KOPT-K1 (cell line): ENCODE data around the gene PPARA.

Source experiments
- H3K27ac ChIP-seq: fragments of 200-600 bp; sonication (generic); 2 replicates; pipeline ENCODE4 v1.5.1; 2016; ENCODE audit warnings: antibody characterized with exemption, mild to moderate bottlenecking, low read depth, low read length; ENCODE audit not compliant: poor library complexity, severe bottlenecking
- H3K36me3 ChIP-seq: fragments of 200-600 bp; sonication (generic); 2 replicates; pipeline ENCODE4 v1.5.1; 2017; ENCODE audit warnings: antibody characterized with exemption, mild to moderate bottlenecking, low read length, moderate library complexity; ENCODE audit not compliant: insufficient read depth
- H3K9me3 ChIP-seq: fragments of 200-600 bp; sonication (generic); 2 replicates; pipeline ENCODE4 v1.5.1; 2017; ENCODE audit warnings: antibody characterized with exemption, low read length, mild to moderate bottlenecking; ENCODE audit not compliant: insufficient read depth, poor library complexity, severe bottlenecking

The PPARA gene

DNA sequence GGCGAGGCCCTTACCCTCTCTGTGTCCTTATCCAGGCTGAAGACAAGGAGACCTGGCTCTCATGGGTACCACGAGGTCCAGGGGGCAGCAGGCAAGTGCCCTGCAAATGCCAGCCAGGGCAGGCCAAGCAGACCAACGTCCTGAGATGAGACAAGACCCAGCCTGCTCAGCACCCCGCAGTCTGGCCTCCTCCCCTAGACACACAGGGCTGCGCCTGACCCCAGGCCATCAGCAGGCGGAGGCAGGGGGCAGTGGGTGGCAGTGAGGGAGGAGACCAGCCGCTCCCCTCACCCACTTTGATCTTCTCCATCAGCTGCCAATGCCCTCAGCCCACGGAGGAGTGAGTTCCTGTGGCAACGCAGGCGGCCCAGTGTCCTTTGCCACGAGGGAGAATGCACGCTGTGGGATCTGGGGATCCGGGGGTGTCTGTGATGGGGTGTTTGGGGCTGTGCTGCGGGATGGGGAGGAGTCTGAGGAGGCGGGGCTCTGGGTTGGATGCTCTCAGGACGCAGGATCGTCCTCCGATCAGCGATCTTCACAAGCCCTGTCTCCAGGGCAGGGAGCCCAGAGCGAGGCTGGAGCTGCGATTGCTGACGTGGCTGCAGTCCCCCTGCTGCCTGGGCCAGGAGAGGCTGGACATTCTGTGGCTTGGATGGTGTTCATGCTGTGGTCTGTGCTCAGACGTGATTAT, 30.5 kb upstream of the PPARA start:
- Histone ChIP-seq H3K27ac (no peak overlapping the region), H3K9me3 (no peaks in the 10 kb centered on the region), H3K36me3 (no peaks in the 10 kb centered on the region)

DNA sequence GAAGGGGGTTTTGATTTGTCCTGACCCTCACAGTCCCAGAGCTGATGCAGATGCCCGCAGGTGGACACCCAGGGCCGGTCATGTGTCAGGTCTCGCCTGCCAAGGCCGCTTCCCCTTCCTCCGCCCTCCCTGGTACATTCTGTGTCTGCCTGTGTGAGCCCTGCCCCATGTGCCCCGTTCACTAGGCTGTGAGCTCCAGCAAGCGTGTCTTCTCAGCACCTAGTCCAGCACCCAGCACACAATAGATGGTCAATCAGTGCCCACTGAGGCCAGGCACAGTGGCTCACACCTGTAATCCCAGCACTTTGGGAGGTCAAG, 29.9 kb upstream of the PPARA start:
- no peaks in the 10 kb centered on the region for H3K9me3 ChIP-seq
- H3K36me3 ChIP-seq = no peaks in the 10 kb centered on the region
- H3K27ac ChIP-seq = no peak overlapping the region

DNA sequence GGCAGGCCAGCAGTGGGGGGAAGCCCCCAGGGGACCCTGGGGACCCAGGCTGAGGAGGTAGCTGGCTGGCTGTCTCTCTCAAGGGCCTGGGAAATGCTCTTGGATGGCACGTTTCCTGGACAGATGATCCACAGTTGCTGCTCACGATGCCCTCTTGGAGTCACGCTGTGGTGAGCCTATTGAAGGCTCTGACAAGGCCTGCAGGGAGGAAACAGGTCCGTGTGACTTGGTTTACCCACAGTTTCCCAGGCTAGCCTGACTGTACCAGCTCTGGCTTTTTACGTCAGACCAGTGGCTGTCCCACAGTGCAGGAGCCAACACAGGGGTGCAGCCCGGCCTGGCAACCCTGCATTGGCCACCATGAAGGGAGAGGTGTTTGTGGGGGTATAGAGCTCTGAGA, 29.2 kb upstream of the PPARA start:
- Histone ChIP-seq H3K27ac (no peak overlapping the region), H3K9me3 (no peaks in the 10 kb centered on the region), H3K36me3 (no peaks in the 10 kb centered on the region)

DNA sequence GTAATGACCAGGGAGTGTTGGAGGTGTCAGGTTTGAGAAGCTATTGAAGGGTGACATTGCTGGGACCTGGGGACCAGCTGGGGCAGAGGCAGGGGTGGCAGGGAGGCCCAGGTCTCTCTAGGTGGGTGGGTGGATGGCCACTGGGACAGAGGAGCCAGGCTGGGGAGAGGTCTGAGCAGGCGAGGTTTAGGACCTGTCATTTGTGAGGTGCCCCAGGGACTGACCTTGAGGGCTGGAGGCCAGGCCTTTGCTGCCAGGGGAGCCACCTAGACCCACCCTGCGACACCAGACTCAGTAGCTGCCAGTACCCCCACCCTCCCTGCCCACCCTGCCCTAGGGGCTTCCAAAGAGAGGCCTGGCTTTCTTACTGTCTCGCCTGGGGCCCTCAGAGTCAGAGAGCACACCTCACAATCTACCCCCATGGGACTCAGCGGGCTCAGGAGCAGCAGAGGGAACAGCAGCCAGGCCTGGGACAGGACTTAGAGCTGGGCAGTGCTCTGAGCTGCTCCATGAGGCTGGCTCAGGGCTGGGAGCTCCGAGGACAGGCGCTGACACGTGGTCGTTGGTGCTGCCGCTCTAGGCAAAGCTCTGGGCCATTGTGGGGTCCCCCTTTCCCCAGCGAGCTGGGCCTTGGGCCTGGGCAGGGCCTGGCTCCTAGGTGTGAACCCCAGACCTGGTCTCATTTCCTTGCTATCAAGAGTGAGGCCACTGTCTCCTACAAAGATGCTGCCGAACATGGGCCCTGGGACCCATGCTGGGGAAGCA, 28.6 kb upstream of the PPARA start:
- H3K27ac ChIP-seq = no peak overlapping the region
- H3K36me3 ChIP-seq = no peaks in the 10 kb centered on the region
- H3K9me3 ChIP-seq = no peaks in the 10 kb centered on the region

DNA sequence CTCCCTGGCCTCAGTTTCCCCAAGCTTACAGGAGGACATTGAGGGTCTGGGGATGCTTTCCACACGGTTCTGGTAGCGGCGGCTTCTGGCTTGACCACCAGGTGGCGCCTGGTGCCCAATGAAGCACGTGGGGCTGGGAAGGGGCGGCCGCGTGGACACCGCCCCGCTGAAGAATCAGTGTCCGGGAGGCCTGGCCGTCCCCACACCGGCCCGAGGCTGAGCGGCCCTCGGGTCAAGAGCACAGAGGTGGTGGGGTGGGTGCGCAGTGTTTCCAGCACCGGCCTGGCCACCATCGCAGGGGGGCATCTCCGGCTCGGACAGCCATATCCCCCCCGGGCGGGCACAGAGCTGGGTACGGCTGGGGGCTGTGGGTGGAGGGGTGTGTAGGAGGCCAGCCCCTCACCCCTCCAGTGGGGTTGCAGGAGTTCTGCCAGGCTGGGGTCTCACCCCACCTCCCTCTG, 27.8 kb upstream of the PPARA start:
- H3K27ac ChIP-seq = no peak overlapping the region
- no peaks in the 10 kb centered on the region for H3K9me3 ChIP-seq
- no peaks in the 10 kb centered on the region for H3K36me3 ChIP-seq

DNA sequence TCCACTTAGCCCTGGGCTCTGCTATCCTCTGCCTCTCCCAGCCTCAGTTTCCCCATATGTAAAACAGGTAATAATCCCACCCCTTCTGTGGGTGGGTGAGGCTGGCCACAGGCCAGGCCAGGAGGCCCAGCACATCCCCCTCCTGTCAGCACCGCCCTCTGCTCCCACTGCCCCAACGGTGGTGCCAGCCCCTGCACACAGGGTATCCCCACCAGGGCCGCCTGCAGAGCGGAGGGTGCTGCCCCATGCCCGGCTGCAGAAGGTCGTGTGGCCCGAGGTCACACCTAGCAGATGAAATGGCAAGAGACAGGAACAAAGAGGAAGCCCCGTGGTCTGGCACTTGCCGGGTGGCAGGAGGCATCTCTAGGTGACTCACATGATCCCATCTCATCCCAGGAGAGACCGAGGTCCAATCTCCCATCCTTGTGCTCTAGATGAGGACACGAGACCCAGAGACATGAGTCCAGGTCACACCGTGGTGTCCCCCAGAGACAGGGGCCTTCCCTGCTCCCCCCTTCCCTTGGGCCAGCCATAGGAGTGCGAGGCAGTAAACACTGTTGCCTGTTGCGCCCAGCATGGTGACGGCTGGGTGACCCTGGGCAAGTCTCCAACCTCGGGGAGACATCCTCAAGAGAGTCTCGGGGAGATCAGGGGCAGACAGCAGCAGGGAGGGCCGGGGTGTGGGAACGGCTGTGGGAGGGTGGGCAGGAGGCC, 27.2 kb upstream of the PPARA start:
- Histone ChIP-seq H3K36me3 (no peaks in the 10 kb centered on the region), H3K9me3 (no peaks in the 10 kb centered on the region), H3K27ac (no peak overlapping the region)

DNA sequence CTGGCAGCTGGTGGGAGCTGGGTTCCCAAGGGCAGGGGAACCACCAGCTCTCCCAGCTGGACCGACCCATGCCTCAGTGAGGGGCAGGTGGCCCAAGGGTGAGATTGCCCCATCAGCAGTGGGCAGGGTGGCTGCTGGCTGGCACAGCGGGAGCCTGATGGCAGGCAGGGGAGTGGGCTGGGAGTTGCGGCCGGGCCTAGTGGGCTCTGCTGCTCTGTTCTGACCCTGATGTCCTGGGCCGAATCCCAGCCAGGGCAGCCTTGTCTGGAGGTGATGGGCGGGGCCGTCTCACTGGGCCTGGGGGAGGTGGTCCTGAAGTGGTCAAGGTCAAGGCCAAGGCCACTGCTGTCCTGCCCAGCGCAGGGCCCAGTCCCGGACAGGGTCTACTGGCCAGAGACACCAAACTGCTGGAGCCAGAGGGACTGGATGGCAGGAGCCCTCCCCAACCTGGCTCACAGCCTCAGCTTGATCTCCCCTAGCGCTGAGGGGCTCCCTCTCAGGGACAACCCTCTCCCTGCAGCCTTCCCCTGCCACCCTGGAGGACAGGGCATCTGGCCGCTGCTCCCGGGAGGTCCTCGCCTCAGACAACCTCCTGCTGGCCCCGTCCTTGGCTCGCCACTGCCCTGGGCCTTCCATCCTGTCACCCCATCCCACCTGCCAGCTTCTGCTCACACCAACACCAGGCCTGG, 26.5 kb upstream of the PPARA start:
- Histone ChIP-seq H3K27ac (no peak overlapping the region), H3K9me3 (no peaks in the 10 kb centered on the region), H3K36me3 (no peaks in the 10 kb centered on the region)

DNA sequence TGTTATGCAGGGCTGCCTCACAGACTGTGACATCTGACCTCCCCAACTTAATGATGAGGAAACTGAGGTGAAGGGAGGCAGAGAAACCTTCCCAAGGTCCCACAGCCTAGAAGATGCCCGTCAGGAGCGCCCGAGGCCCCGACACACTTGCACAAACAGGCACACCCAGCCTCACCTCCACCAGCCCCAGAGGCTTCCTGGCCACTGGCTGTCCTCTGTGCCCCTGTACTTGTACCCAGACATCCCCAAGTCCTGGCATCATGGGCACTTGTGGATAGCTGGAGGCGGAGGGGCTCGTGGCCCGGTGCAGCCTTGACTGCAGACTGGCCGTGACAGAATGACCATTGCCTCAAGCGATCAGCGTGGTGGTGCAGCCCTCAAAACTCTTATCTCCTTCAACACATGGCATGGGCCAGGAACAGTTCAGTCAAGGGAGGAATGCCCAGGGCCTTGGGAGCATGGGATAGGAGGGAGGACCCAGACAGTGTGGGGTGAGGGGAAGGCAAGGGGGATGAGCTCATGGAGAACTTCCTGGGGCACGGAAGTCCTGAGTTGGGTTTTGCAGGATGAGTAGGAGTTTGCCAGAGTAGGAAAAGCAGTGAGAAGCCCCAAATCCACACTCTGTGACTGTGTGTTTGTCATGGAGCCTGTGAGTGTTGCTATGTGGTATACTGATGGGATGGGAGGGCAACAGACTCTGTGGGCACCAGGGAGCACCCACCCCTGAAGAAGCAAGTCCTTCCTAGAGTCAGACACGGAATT, 25.8 kb upstream of the PPARA start:
- no peaks in the 10 kb centered on the region for H3K36me3 ChIP-seq
- H3K27ac ChIP-seq = no peak overlapping the region
- no peaks in the 10 kb centered on the region for H3K9me3 ChIP-seq

DNA sequence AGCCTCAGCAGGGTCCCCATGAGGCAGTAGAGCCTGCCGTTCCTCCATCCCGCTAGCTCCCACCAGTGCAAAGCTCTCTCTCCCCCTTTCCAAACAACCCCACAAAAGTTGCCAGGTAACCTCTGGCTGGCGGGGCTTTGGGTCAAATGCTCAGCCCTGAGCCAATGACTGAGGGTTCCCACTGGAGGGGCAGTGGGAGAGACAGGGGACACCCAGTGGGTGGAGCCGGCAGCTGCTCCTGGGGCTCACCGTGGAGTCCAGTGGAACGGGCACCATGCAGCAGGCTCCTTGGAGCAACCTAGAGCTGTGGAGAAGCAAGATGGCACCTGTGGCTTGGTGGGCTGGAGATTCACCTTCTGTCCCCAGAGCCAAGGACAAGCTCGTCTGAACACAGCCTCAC, 25.0 kb upstream of the PPARA start:
- no peak overlapping the region for H3K27ac ChIP-seq
- no peaks in the 10 kb centered on the region for H3K9me3 ChIP-seq
- H3K36me3 ChIP-seq = no peaks in the 10 kb centered on the region

DNA sequence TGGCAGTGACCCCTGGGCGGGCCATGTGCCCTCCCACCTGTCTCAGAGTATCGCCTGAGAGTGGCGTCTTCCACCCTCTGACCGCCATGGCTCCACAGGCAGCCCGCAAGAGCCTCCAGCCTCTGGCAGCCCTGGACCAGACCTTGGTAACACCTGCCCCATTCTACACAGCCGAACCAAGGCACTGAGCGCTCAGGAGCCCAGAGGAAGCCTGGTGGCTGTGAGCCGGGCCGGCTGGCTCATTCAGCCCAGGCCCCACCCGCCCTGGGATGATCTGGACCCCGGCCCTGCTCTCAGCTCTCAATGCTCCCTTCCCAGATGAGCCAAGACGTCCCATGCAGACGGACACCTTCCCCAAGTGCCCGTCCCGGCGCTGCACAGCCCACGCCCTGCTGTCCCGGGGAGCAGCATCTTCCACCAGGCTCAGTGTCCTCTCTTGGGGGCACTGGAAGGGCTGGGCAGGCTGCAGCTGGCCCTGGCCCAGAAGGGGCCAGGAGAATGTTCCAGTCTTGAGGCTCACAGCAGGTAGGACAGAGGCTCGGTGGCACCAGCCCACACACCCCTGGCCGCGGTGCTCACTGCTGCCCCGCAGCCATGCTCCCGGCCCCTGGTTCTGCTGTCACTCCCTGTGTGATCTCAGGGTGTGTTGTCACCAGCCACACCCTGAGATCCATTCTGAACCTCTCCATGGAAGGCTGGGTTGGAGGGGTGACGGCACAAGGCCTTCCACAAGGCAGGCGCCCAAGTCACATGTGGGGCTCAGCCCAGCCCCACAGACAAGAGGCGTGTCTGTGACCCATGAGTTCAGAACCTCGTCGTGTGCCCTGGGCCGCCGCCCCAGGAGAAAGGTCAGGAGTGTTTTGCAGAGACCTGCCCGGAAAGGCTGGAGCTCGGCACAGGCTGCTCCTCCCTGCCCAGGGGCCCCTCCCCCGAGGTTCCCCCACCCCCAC, 24.2 kb upstream of the PPARA start:
- no peak overlapping the region for H3K27ac ChIP-seq
- no peaks in the 10 kb centered on the region for H3K36me3 ChIP-seq
- H3K9me3 ChIP-seq = no peaks in the 10 kb centered on the region

DNA sequence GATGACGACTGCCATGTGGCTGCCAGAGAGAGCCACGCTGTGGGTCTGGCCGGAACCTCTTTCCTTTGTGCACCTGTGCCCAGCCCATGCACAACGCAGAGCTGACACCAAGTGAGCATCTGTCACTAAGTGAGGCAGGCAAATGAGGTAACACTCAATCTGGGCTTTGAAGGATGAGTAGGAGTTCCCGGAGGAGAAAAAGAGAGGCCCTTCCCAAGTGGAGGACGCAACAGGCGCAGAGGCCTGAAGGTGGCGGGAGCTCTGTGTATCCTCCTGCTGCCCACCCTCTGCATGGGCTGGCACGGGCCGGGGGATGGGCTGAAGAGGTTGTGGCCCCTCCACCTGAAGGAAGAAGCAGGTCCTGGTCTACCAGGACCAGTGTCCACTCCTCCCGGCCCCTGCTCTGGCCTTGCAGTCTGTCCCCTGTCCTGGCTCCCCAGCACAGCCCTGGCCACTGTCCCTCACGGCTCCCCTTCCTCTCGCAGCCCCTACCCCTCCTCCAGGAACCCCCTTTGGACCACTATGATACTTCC, 23.4 kb upstream of the PPARA start:
- no peaks in the 10 kb centered on the region for H3K9me3 ChIP-seq
- no peaks in the 10 kb centered on the region for H3K36me3 ChIP-seq
- H3K27ac ChIP-seq = no peak overlapping the region

DNA sequence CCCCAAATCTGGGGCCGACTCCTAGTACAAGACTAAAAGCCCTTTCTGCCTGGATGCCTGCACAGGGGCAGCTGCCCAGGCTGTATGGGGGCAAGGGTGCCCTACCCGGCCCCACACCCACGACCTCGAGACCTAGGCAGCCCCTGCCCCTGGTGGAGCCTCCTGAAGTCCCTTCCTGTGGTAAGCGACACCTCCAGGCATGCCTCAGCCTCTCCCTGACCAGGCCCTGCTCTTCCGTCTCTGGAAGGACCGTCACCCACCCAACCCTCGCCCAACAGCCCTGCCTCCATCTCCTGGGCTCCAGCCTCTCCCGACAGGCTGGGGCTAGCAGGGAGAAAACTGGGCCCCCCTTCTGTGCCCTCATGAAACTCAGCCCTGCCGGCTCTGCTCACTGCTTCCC, 22.8 kb upstream of the PPARA start:
- Histone ChIP-seq H3K27ac (no peak overlapping the region), H3K36me3 (no peaks in the 10 kb centered on the region), H3K9me3 (no peaks in the 10 kb centered on the region)

DNA sequence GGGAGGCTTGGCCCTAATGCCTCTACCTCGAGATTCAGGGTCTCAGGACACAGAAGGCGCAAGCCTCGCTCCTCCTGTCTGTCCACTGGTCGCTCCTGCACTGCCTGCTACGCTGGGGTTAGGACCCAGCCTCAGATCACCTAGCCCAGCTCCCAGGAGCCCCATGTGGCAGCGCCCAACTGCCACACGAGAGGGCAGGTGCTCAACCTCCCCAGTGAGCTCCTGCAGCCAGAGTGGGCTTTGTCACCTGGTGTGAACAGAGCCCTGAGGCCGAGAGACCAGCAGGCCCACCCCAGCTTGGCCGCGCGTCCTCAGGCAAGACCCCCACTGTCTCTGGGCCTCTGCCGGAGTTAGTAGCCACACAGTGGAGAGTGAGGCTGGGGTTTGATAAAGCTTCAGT, 21.7 kb upstream of the PPARA start:
- no peak overlapping the region for H3K27ac ChIP-seq
- no peaks in the 10 kb centered on the region for H3K9me3 ChIP-seq
- no peaks in the 10 kb centered on the region for H3K36me3 ChIP-seq
